Lower lobe of right lung (tissue), 2 donors: Measurements from ENCODE around the gene CYSLTR2. TPM values are rescaled to one million over a fixed set of nuclear protein-coding genes. Genes with fewer than 3 reads are reported as not detected.

Experiments
- ATAC-seq, 2 donors: fragments of 200-7000 bp; cut with Tn5 transposase; one replicate each; pipeline ENCODE4 v1.9.1; 2020 to 2022; ENCODE audit warnings: mild to moderate bottlenecking in 2 of 2, moderate library complexity in 2 of 2
- DNase-seq: peaks from one replicate; pipeline ENCODE4 v3.0.0-alpha.2; 2020
- H3K27ac ChIP-seq: fragments of 200-600 bp; one replicate; pipeline ENCODE4 v1.8.0; 2022
- H3K27me3 ChIP-seq: fragments of 200-600 bp; one replicate; pipeline ENCODE4 v1.8.0; 2022; ENCODE audit warnings: low read depth
- H3K36me3 ChIP-seq: fragments of 200-600 bp; one replicate; pipeline ENCODE4 v1.8.0; 2022; ENCODE audit warnings: mild to moderate bottlenecking
- H3K4me1 ChIP-seq: fragments of 200-600 bp; one replicate; pipeline ENCODE4 v1.8.0; 2022
- H3K4me3 ChIP-seq: fragments of 200-600 bp; one replicate; pipeline ENCODE4 v1.8.0; 2022; ENCODE audit warnings: mild to moderate bottlenecking
- H3K9me3 ChIP-seq: fragments of 200-600 bp; one replicate; pipeline ENCODE4 v1.8.0; 2022
- intact Hi-C: fragments of 100-400 bp; cut with DNase I; formaldehyde crosslinking; loops from one replicate; pipeline ENCODE4 v1.11.0; 2022
- total RNA-seq: library from RNA; stranded (reverse); fragmentation: NEBNext Ultra II Directional; extraction: Animal tissue kit (Norgen Biotek cat#: 25700); gene quantifications from one replicate; pipeline ENCODE4 v1.2.1, GENCODE V29; 2021
- TF ChIP-seq, protein P1 (sequence below): fragments of 200-600 bp; IDR thresholded peaks from one replicate; pipeline ENCODE4 v1.8.0; 2022; ENCODE audit warnings: antibody characterized with exemption, mild to moderate bottlenecking
- donor health status: DM: no; HTN: yes; CAD: no; lungs with severe emphysema.

The CYSLTR2 gene
- total RNA-seq, 1 donor from 2014 or later, result 2.6 TPM

GRCh38 chr13:48630291-48630690, 23.4 kb upstream of the CYSLTR2 start:
- Histone ChIP-seq H3K9me3 (peaks cover 6% of the 10 kb centered on the region), H3K4me3 (no peak overlapping the region), H3K4me1 (peaks cover 14% of the 10 kb centered on the region), H3K27ac (no peak overlapping the region), H3K27me3 (no peaks in the 10 kb centered on the region), H3K36me3 (no peaks in the 10 kb centered on the region)
- TF ChIP-seq, protein P1, sequence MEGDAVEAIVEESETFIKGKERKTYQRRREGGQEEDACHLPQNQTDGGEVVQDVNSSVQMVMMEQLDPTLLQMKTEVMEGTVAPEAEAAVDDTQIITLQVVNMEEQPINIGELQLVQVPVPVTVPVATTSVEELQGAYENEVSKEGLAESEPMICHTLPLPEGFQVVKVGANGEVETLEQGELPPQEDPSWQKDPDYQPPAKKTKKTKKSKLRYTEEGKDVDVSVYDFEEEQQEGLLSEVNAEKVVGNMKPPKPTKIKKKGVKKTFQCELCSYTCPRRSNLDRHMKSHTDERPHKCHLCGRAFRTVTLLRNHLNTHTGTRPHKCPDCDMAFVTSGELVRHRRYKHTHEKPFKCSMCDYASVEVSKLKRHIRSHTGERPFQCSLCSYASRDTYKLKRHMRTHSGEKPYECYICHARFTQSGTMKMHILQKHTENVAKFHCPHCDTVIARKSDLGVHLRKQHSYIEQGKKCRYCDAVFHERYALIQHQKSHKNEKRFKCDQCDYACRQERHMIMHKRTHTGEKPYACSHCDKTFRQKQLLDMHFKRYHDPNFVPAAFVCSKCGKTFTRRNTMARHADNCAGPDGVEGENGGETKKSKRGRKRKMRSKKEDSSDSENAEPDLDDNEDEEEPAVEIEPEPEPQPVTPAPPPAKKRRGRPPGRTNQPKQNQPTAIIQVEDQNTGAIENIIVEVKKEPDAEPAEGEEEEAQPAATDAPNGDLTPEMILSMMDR, result no peak
- ATAC-seq (no peak), DNase-seq (no peak)
- intact Hi-C loops, result no loop called here

DNA sequence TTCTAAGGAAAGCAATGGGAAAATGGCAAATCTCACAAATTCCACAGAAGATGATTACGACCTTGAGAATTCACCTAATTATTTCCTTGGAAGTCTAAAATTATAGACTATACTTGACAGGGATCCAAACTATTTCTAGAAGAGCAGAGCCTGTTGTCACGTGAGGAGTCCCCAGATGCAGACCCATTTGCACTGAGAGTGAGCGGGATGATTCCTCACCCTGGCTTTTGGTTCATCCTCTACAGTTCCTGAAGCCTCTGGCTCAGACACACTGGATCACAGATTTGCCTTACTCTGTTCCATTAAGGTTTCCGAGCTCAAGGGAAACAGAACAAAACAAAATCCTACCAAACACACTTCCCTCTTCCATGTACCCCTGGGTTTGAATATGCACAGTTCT, 23.0 kb upstream of the CYSLTR2 start:
- no peak for ATAC-seq

DNA sequence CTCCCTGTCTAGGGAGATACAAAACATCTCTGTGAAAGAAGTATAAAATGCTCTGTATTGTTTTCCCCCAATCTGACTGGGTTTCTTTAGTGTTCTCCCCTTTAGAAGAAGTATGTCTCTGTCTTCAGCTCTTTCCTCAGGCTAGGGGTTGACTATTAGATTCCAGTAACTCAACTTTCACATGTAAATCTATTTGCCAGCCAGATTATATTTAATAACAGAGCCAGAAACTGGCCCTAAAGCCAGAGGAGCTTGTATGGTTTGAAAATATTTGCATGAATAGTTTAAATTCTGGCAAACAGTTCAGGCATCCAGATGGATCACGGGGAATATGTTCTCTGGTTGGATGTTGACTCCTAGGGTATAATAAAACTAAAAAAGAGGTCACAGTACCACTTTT, 22.3 kb upstream of the CYSLTR2 start:
- ATAC-seq (no peak), DNase-seq (no peak)
- Histone ChIP-seq H3K9me3 (peaks cover 17% of the 10 kb centered on the region), H3K4me3 (no peak overlapping the region), H3K27ac (no peak overlapping the region), H3K36me3 (no peaks in the 10 kb centered on the region), H3K27me3 (no peaks in the 10 kb centered on the region), H3K4me1 (peaks cover 2% of the 10 kb centered on the region)
- TF ChIP-seq, protein P1, result no peak
- intact Hi-C loops, result no loop called here

More for the DNA sequence above, 23.0 kb upstream of the CYSLTR2 start:
- no peaks in the 10 kb centered on the region for H3K27me3 ChIP-seq
- DNase-seq, result no peak
- TF ChIP-seq, protein P1, result no peak
- peaks cover 11% of the 10 kb centered on the region for H3K9me3 ChIP-seq
- H3K27ac ChIP-seq, result no peak overlapping the region
- H3K36me3 ChIP-seq, result no peaks in the 10 kb centered on the region
- H3K4me3 ChIP-seq, result no peak overlapping the region
- H3K4me1 ChIP-seq, result peaks cover 9% of the 10 kb centered on the region
- intact Hi-C loops, result no loop called here

GRCh38 chr13:48633700-48634099, 20.0 kb upstream of the CYSLTR2 start:
- ATAC-seq, result no peak
- H3K4me1 ChIP-seq, result no peaks in the 10 kb centered on the region
- no peaks in the 10 kb centered on the region for H3K27me3 ChIP-seq
- intact Hi-C loops, result no loop called here
- peaks cover 20% of the 10 kb centered on the region for H3K9me3 ChIP-seq
- H3K4me3 ChIP-seq, result no peak overlapping the region
- H3K27ac ChIP-seq, result no peak overlapping the region
- DNase-seq, result no peak
- no peaks in the 10 kb centered on the region for H3K36me3 ChIP-seq
- TF ChIP-seq, protein P1, result no peak

GRCh38 chr13:48634636-48635035, 19.1 kb upstream of the CYSLTR2 start:
- Histone ChIP-seq H3K4me1 (no peaks in the 10 kb centered on the region), H3K4me3 (no peak overlapping the region), H3K9me3 (peaks cover 20% of the 10 kb centered on the region), H3K27me3 (no peaks in the 10 kb centered on the region), H3K27ac (no peak overlapping the region), H3K36me3 (no peaks in the 10 kb centered on the region)
- TF ChIP-seq, protein P1, result no peak
- ATAC-seq, result no peak
- no peak for DNase-seq
- intact Hi-C loops, result no loop called here

- intact Hi-C loops, result no loop called here
- Histone ChIP-seq H3K4me3 (no peak overlapping the region), H3K27ac (no peak overlapping the region), H3K36me3 (no peaks in the 10 kb centered on the region), H3K27me3 (no peaks in the 10 kb centered on the region), H3K4me1 (no peaks in the 10 kb centered on the region), H3K9me3 (peaks cover 20% of the 10 kb centered on the region)
- TF ChIP-seq, protein P1, result no peak
- ATAC-seq (no peak), DNase-seq (no peak)
These were observed 18.3 kb upstream of the CYSLTR2 start for GRCh38 chr13:48635478-48635877.
